ENCODE measurements around the gene SCAMP2.

DNA sequence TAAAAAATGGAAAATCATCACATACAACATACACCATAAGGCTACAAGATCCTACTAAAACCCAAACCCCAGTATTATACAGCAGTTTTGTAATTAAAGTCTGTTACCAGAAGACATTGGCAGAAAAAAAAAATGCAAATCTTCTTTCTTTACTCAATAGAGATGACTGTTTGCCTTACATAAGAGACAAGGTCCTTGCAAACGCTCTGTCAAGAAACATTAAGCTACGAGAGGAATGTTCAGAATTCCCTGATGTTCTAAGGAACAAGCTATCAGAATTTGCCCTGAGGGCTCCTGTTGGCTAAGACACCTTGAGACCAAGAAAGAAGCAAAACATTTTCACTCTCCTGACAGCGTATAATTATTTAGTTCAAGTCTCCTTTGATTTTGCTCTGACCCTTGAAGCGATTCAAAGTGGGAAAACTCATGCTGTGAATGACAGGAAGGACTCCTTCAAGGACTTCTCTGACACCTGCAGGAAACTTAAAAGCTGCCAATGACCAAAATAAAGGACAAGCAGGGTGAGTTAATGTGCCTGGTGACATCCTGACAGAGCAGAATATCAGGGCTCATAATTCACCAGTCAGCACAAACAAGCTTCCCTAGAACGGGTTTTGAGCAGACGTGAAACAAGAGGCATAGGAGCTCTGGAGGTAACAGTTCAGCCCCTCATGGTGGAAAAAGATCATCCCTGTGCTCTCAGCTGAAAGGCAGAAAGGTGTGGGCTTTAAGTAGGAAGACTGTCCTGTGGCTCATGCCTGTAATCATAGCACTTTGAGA, 2.5 kb downstream of the SCAMP2 start:
- TF ChIP-seq CTCF (conservative IDR thresholded peaks at IDR 0.05) (no peak), ZFX (IDR thresholded peaks at IDR 0.05) (no peak)
